ENCODE data around the gene L3MBTL3.
"Not testable (repeated sequence)": the region's sequence is repeated elsewhere in the genome, so short reads cannot be mapped to it uniquely, and the experiment has no call there.

The L3MBTL3 gene

GRCh38 chr6:130173377-130174004, 155.1 kb downstream of the L3MBTL3 start:
- in situ Hi-C loops (cut with MboI; ENCODE audit: low sequenced_read_pairs), result not testable (repeated sequence)

DNA sequence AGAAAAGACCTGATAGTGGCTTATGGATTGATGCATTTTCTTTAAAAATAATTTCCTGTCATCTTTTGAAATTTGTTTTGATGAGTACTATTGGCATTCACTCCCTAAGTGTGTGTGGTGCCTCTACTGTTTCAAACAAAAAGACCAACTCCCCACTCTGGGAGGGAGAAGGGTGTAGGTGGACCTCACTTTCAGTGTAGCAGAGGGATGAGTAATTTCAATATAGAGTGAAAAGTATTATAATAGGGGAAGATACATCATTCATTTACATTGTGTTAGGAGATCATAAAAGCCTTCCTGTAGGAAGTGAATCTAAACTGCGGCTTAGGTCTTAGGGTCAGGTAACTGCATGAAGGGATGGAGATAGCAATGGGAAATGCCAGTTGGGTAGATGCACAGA, 158.0 kb downstream of the L3MBTL3 start:
- in situ Hi-C loops (cut with MboI; ENCODE audit: low sequenced_read_pairs), result no loop called here

DNA sequence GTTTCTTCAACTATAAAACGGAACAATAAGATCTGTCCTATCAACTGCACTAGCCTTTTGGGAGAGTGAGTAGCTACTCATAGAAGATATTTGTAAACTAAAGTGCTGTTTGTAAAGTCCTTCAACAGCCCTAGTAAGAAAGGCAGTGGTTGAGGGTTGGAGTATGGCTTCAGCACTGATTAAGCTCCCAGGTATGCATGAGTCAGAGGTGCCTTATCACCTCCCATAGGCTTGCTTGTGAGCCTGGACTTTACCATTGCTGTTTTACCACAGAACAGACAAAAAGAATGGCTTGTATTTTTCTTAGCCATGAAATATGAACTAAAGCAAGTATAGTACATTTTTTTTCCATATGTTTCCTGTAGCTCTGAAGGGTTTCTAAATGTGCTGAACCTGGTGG, 160.3 kb downstream of the L3MBTL3 start:
- in situ Hi-C loops (cut with MboI; ENCODE audit: low sequenced_read_pairs), result no loop called here

GRCh38 chr6:130182466-130182865, 164.1 kb downstream of the L3MBTL3 start:
- in situ Hi-C loops (cut with MboI; ENCODE audit: low sequenced_read_pairs), result no loop called here

GRCh38 chr6:130183271-130184222, 165.2 kb downstream of the L3MBTL3 start:
- in situ Hi-C loops (cut with MboI; ENCODE audit: low sequenced_read_pairs), result no loop called here

- in situ Hi-C loops (cut with MboI; ENCODE audit: low sequenced_read_pairs), result no loop called here
Measured at GRCh38 chr6:130185658-130186057, 167.3 kb downstream of the L3MBTL3 start.

DNA sequence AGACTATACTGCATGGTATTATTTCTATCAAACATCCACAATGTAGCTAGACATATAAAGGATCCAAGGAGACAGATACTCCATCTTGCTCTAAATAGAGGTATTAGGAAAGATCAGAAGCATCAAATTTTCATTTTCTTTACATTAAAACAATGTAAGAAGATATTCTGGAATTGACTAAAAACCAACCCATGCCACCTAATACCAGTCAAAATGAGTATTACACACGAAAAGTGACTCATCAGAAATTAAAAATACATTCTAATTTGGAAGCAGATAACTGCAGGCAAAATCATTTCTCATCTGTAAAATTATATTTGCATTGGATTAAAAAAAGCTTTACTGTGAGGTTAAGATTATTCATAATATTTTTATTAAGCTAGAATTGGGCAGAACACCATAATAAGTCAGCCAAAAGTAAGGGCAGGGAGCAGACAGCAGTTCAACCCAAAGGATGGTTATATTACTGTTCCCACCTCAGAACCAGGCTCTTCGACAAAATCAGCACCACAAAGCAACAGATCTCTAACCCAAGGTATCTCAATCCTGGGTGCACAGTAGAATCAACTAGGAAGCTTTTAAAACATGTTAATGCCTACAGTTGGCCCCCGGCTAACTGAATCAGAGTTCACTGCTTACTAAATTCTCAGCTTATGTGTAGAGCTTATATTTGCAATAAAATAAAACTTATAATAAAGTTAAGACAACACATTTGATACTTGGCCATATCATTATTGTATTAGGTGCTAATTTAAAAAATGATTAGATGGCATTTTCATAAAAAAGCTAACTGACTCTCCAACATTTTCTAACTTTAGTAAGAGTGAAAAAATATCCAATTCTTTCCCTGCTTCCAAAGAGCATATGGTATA, 169.2 kb downstream of the L3MBTL3 start:
- in situ Hi-C loops (cut with MboI; ENCODE audit: low sequenced_read_pairs), result no loop called here

- in situ Hi-C loops (cut with MboI; ENCODE audit: low sequenced_read_pairs), result no loop called here
Measured at GRCh38 chr6:130188207-130188899, 170.0 kb downstream of the L3MBTL3 start.

GRCh38 chr6:130189531-130190397, 171.4 kb downstream of the L3MBTL3 start:
- in situ Hi-C loops (cut with MboI; ENCODE audit: low sequenced_read_pairs), result no loop called here

Data from HL-60/S4 treated with phorbol 12-myristate 13-acetate at 8.2 ng/mL for 4 days and 3 days (cell line).